HepG2 (cell line): ENCODE results near the gene NTN3. TPM values are rescaled to one million over a fixed set of nuclear protein-coding genes. Genes with fewer than 3 reads are reported as not detected.

Source experiments
- AHR ChIP-seq: IDR thresholded peaks from 2 replicates; pipeline ENCODE4 v1.6.1; 2018; ENCODE audit warnings: missing genetic modification reagents, missing compliant biosample characterization
- ARNTL ChIP-seq: sonication (generic); formaldehyde crosslinking; IDR thresholded peaks from 2 replicates; pipeline ENCODE4 v1.4.0; 2020; ENCODE audit warnings: mild to moderate bottlenecking, missing genetic modification reagents
- CHD2 ChIP-seq: IDR thresholded peaks from 2 replicates; pipeline ENCODE4 v1.6.1; 2011; ENCODE audit warnings: low read depth, low read length, improper control_type of control experiment
- FOXP1 ChIP-seq, 2 experiments: fragments of 450-650 bp in 1 of 2; IDR thresholded peaks; 2 replicates each; pipeline ENCODE4 v1.6.1; 2017 to 2018; ENCODE audit warnings: antibody characterized with exemption in 1 of 2
- HNRNPL ChIP-seq: fragments of 200-400 bp; formaldehyde crosslinking; IDR thresholded peaks from 2 replicates; pipeline ENCODE4 v1.6.1; 2017; ENCODE audit warnings: mild to moderate bottlenecking, low read depth, low read length
- KLF16 ChIP-seq, 2 experiments: sonication (generic) in 1 of 2; formaldehyde crosslinking in 1 of 2; IDR thresholded peaks; 2 replicates each; pipeline versions ENCODE4 v1.6.1 to v1.8.0; 2016 to 2023; ENCODE audit warnings: missing genetic modification reagents in 2 of 2, missing compliant biosample characterization in 1 of 2
- MEIS1 ChIP-seq: sonication (generic); formaldehyde crosslinking; IDR thresholded peaks from 2 replicates; pipeline ENCODE4 v1.9.0; 2021; ENCODE audit warnings: mild to moderate bottlenecking, missing genetic modification reagents, moderate library complexity, borderline replicate concordance
- MIXL1 ChIP-seq: IDR thresholded peaks from 2 replicates; pipeline ENCODE4 v1.6.1; 2016
- POLR2AphosphoS2 ChIP-seq: IDR thresholded peaks from 2 replicates; pipeline ENCODE4 v1.6.1; 2011; ENCODE audit warnings: low read depth, low read length, improper control_type of control experiment
- SMC3 ChIP-seq: IDR thresholded peaks from 2 replicates; pipeline ENCODE4 v1.6.1; 2011; ENCODE audit warnings: low read length, improper control_type of control experiment
- SRSF1 ChIP-seq: fragments of 200-400 bp; formaldehyde crosslinking; optimal IDR thresholded peaks from 2 replicates; pipeline ENCODE3; 2017; ENCODE audit warnings: mild to moderate bottlenecking, low read depth, low read length, moderate library complexity
- ZFY ChIP-seq: sonication (generic); formaldehyde crosslinking; IDR thresholded peaks from 2 replicates; pipeline ENCODE4 v1.4.0; 2020; ENCODE audit warnings: missing genetic modification reagents
- ZNF10 ChIP-seq: sonication (generic); formaldehyde crosslinking; IDR thresholded peaks from 2 replicates; pipeline ENCODE4 v1.4.0; 2020; ENCODE audit warnings: mild to moderate bottlenecking, low read depth, missing genetic modification reagents, borderline replicate concordance
- ZNF292 ChIP-seq: sonication (generic); formaldehyde crosslinking; IDR thresholded peaks from 2 replicates; pipeline ENCODE4 v1.8.1; 2022; ENCODE audit warnings: mild to moderate bottlenecking, low read depth, missing genetic modification reagents, borderline replicate concordance
- ZNF468 ChIP-seq: sonication (generic); formaldehyde crosslinking; IDR thresholded peaks from 2 replicates; pipeline ENCODE4 v1.8.0; 2022; ENCODE audit warnings: mild to moderate bottlenecking, moderate library complexity, missing genetic modification reagents
- ZXDC ChIP-seq: sonication (generic); formaldehyde crosslinking; IDR thresholded peaks from 2 replicates; pipeline ENCODE4 v1.5.0; 2020; ENCODE audit warnings: mild to moderate bottlenecking, missing genetic modification reagents
- polyA plus RNA-seq, 8 experiments: library from polyadenylated mRNA; depleted of rRNA in 3 of 8; stranded (reverse) in 7 of 8; unstranded in 1 of 8; fragments of >200 nt; fragmentation: Illumina TruSeq in 4 of 8; extraction: Trizol in 4 of 8; gene quantifications; 2 replicates each; pipeline versions ENCODE4 v1.2.1 to v1.2.3, GENCODE V29; 2011 to 2016; ENCODE audit warnings: low read depth in 4 of 8, missing spikeins in 1 of 8, mixed read lengths in 1 of 8; ENCODE audit not compliant: insufficient read depth in 1 of 8
- total RNA-seq, 5 experiments: library from RNA; depleted of rRNA; stranded (reverse); fragments of >200 nt; fragmentation: Illumina TruSeq; extraction: Trizol; gene quantifications; 2 replicates each; pipeline ENCODE4 v1.2.3, GENCODE V29; 2016; ENCODE audit warnings: low read depth in 1 of 5
- TF ChIP-seq, protein P1 (sequence below): sonication (generic); formaldehyde crosslinking; IDR thresholded peaks from 2 replicates; pipeline ENCODE4 v1.5.0; 2020; ENCODE audit warnings: missing genetic modification reagents, mild to moderate bottlenecking, borderline replicate concordance
- TF ChIP-seq, protein P2 (sequence below): sonication (generic); formaldehyde crosslinking; conservative IDR thresholded peaks from 2 replicates; pipeline ENCODE4 v1.8.0; 2022; ENCODE audit warnings: missing genetic modification reagents
- TF ChIP-seq, protein P3 (sequence below): sonication (generic); formaldehyde crosslinking; IDR thresholded peaks from 2 replicates; pipeline ENCODE4 v1.5.1; 2020; ENCODE audit warnings: missing genetic modification reagents, mild to moderate bottlenecking, borderline replicate concordance
- TF ChIP-seq, protein P4 (sequence below), 2 experiments: fragments of 450-650 bp in 1 of 2; sonication (generic) in 1 of 2; formaldehyde crosslinking; IDR thresholded peaks; 2 replicates each; pipeline versions ENCODE4 v1.5.0 to v1.8.0; 2020 to 2022; ENCODE audit warnings: mild to moderate bottlenecking in 1 of 2, missing genetic modification reagents in 1 of 2

NTN3 gene
- total and polyA plus RNA-seq, 2 of the 13 experiments (the other 11 are each of a cell fraction or from before 2014, with no cell fraction given) = 0.09 to 0.20 TPM

DNA sequence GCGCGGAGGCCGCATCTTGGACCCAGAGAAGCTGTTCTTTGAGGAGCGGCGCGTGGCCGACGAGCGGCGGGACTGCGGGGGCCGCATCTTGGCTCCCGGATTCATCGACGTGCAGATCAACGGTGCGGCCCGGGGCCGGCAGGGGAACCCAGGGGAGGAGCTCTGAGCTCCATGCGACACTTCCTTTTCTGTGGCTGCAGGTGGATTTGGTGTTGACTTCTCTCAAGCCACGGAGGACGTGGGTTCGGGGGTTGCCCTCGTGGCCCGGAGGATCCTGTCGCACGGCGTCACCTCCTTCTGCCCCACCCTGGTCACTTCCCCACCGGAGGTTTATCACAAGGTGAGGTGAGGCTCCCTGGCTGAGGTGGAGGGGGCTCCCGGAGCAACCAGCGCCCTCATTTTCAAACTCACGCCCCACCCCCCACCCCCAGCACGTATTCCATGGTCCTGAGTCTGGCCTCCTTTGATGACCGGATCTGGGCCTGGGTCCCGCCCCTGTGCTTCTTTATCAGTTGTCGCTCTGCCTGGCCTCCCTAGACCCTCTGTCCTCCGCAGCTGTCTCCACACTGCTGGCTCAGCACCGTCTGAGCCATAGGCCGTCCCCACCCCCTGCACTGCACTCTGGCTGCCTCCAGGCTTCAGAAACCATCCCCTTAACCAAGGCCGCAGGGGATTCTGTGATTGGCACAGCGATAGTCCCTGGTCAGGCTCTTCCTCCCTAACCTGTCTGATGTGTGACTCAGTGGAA lies 49.9 kb downstream of the NTN3 start (continued):
- no peak for TF ChIP-seq AHR
- TF ChIP-seq, protein P1, sequence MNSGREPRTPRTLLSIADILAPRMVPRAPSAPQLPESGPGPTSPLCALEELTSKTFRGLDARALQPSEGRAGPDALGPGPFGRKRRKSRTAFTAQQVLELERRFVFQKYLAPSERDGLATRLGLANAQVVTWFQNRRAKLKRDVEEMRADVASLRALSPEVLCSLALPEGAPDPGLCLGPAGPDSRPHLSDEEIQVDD (CRISPR knock-in tag) = no peak
- no peak for TF ChIP-seq ZNF292
- TF ChIP-seq, protein P2, sequence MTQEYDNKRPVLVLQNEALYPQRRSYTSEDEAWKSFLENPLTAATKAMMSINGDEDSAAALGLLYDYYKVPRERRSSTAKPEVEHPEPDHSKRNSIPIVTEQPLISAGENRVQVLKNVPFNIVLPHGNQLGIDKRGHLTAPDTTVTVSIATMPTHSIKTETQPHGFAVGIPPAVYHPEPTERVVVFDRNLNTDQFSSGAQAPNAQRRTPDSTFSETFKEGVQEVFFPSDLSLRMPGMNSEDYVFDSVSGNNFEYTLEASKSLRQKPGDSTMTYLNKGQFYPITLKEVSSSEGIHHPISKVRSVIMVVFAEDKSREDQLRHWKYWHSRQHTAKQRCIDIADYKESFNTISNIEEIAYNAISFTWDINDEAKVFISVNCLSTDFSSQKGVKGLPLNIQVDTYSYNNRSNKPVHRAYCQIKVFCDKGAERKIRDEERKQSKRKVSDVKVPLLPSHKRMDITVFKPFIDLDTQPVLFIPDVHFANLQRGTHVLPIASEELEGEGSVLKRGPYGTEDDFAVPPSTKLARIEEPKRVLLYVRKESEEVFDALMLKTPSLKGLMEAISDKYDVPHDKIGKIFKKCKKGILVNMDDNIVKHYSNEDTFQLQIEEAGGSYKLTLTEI (CRISPR knock-in tag) = no peak
- TF ChIP-seq, protein P3, sequence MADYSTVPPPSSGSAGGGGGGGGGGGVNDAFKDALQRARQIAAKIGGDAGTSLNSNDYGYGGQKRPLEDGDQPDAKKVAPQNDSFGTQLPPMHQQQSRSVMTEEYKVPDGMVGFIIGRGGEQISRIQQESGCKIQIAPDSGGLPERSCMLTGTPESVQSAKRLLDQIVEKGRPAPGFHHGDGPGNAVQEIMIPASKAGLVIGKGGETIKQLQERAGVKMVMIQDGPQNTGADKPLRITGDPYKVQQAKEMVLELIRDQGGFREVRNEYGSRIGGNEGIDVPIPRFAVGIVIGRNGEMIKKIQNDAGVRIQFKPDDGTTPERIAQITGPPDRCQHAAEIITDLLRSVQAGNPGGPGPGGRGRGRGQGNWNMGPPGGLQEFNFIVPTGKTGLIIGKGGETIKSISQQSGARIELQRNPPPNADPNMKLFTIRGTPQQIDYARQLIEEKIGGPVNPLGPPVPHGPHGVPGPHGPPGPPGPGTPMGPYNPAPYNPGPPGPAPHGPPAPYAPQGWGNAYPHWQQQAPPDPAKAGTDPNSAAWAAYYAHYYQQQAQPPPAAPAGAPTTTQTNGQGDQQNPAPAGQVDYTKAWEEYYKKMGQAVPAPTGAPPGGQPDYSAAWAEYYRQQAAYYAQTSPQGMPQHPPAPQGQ (CRISPR knock-in tag) = no peak
- peak; percentile 68 for TF ChIP-seq SRSF1
- no peak for TF ChIP-seq ARNTL (CRISPR knock-in tag)
- no peak for TF ChIP-seq HNRNPL
- no peak for TF ChIP-seq KLF16 (CRISPR knock-in tag; IDR thresholded peaks at IDR 0.05)
- TF ChIP-seq, protein P4, sequence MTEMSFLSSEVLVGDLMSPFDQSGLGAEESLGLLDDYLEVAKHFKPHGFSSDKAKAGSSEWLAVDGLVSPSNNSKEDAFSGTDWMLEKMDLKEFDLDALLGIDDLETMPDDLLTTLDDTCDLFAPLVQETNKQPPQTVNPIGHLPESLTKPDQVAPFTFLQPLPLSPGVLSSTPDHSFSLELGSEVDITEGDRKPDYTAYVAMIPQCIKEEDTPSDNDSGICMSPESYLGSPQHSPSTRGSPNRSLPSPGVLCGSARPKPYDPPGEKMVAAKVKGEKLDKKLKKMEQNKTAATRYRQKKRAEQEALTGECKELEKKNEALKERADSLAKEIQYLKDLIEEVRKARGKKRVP (CRISPR knock-in tag; IDR thresholded peaks at IDR 0.05) = no peak
- no peak; the same call in 1 of the 2 replicates for TF ChIP-seq POLR2AphosphoS2
- TF ChIP-seq ZNF468 (CRISPR knock-in tag) = no peak
- no peak for TF ChIP-seq MIXL1 (CRISPR knock-in tag)
- TF ChIP-seq ZFY (CRISPR knock-in tag) = peak; percentile 46; the same call in 1 of the 2 replicates
- TF ChIP-seq CHD2 = no peak
- no peak for TF ChIP-seq SMC3
- no peak for TF ChIP-seq ZXDC (CRISPR knock-in tag)
- no peak for TF ChIP-seq FOXP1 (IDR thresholded peaks at IDR 0.05)
- TF ChIP-seq FOXP1 (CRISPR knock-in tag; IDR thresholded peaks at IDR 0.05) = no peak
- TF ChIP-seq MEIS1 (CRISPR knock-in tag) = no peak
- no peak for TF ChIP-seq ZNF10 (CRISPR knock-in tag)
